ENCODE measurements around the gene MCM8. TPM values are rescaled to one million over a fixed set of nuclear protein-coding genes. Genes with fewer than 3 reads are reported as not detected.

The MCM8 gene
- total RNA-seq, 1 experiment from 2014 or later = 12.6 TPM

GRCh38 chr20:6012179-6012578 lies 61.7 kb downstream of the MCM8 start:
- H3K4me1 ChIP-seq (ENCODE audit: low read length) = peaks cover 24% of the 10 kb centered on the region
- H3K79me2 ChIP-seq (ENCODE audit: low read length) = peaks cover 94% of the 10 kb centered on the region
- no peaks in the 10 kb centered on the region for H3K9me2 ChIP-seq (replicated peaks; ENCODE audit: insufficient read depth, low read length)
- H3K9ac ChIP-seq (ENCODE audit: low read length) = no peak overlapping the region
- no peaks in the 10 kb centered on the region for H3K27me3 ChIP-seq (ENCODE audit: low read length)
- H3K36me3 ChIP-seq (ENCODE audit: insufficient read depth, low read length) = peaks cover 64% of the 10 kb centered on the region
- H3K4me3 ChIP-seq (ENCODE audit: low read length) = no peak overlapping the region
- H3K27ac ChIP-seq (ENCODE audit: low read length) = no peak overlapping the region
- DNase-seq = no peak
- no peaks in the 10 kb centered on the region; the same call in 1 of the 2 replicates for H4K20me1 ChIP-seq (ENCODE audit: insufficient read depth, low read depth, low read length)
- no peak overlapping the region for H3K4me2 ChIP-seq (ENCODE audit: low read depth, low read length, poor library complexity, severe bottlenecking)
- H3K9me3 ChIP-seq (ENCODE audit: low read length) = no peaks in the 10 kb centered on the region
- no peak overlapping the region for H2AFZ ChIP-seq (ENCODE audit: low read length)

DNA sequence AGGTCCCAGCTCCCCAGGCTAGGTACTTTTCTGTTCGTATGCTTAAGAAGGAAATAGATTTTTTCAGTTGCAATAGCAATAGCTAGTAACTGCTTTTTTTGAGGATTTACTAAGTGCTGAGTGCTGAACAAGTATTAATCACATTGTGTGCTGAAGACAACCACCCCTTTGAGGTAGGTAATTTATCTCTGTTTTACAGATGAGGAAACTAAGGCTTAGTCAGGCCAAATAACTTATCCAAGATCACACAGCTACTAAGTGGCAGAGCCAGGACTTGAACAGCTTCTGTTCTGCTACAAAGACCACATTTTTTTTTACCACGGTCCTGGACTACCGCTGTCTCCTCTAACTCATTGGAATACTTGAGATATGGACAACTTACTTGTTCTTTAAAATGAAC lies 63.6 kb downstream of the MCM8 start:
- no peaks in the 10 kb centered on the region for H3K9me2 ChIP-seq (replicated peaks; ENCODE audit: insufficient read depth, low read length)
- no peak overlapping the region for H2AFZ ChIP-seq (ENCODE audit: low read length)
- no peak overlapping the region for H3K9ac ChIP-seq (ENCODE audit: low read length)
- H3K4me3 ChIP-seq (ENCODE audit: low read length) = no peak overlapping the region
- no peaks in the 10 kb centered on the region for H3K27me3 ChIP-seq (ENCODE audit: low read length)
- DNase-seq = no peak
- H4K20me1 ChIP-seq (ENCODE audit: insufficient read depth, low read depth, low read length) = no peaks in the 10 kb centered on the region
- H3K27ac ChIP-seq (ENCODE audit: low read length) = no peak overlapping the region
- peaks cover 8% of the 10 kb centered on the region for H3K4me1 ChIP-seq (ENCODE audit: low read length)
- peaks cover 80% of the 10 kb centered on the region for H3K36me3 ChIP-seq (ENCODE audit: insufficient read depth, low read length)
- no peaks in the 10 kb centered on the region for H3K9me3 ChIP-seq (ENCODE audit: low read length)
- H3K79me2 ChIP-seq (ENCODE audit: low read length) = peaks cover 93% of the 10 kb centered on the region
- H3K4me2 ChIP-seq (ENCODE audit: low read depth, low read length, poor library complexity, severe bottlenecking) = no peak overlapping the region

GRCh38 chr20:6014957-6015356 lies 64.5 kb downstream of the MCM8 start:
- Histone ChIP-seq H3K9me3 (ENCODE audit: low read length) (no peaks in the 10 kb centered on the region), H3K9ac (ENCODE audit: low read length) (no peak overlapping the region), H3K4me1 (ENCODE audit: low read length) (peaks cover under 1% of the 10 kb centered on the region; the same call in 1 of the 2 replicates), H3K27me3 (ENCODE audit: low read length) (no peaks in the 10 kb centered on the region), H3K4me3 (ENCODE audit: low read length) (no peak overlapping the region), H3K9me2 (replicated peaks; ENCODE audit: insufficient read depth, low read length) (no peaks in the 10 kb centered on the region), H4K20me1 (ENCODE audit: insufficient read depth, low read depth, low read length) (no peaks in the 10 kb centered on the region), H2AFZ (ENCODE audit: low read length) (no peak overlapping the region), H3K27ac (ENCODE audit: low read length) (no peak overlapping the region), H3K79me2 (ENCODE audit: low read length) (peaks cover 93% of the 10 kb centered on the region), H3K4me2 (ENCODE audit: low read depth, low read length, poor library complexity, severe bottlenecking) (no peak overlapping the region), H3K36me3 (ENCODE audit: insufficient read depth, low read length) (peaks cover 82% of the 10 kb centered on the region)
- DNase-seq = no peak

DNA sequence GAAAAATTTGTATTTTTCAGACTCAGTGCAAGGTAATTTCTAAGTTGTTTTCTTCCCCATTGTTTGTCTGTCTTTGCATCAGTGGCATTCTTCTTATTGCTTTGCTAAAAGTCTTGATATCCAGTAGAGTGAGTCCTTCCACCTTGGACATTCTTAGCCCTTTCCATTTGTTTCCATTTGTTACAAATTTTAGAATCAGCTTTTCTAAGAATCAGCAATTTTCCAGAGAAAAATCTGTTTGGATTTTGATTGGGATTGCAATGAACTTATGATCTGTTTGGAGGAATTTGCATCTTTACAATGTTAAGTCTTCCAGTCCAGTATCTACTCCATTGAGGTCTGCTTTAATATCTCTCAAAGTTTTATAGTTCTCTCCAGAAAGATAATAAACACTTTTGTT lies 67.0 kb downstream of the MCM8 start:
- Histone ChIP-seq H3K27me3 (ENCODE audit: low read length) (no peaks in the 10 kb centered on the region), H2AFZ (ENCODE audit: low read length) (no peak overlapping the region), H3K4me2 (ENCODE audit: low read depth, low read length, poor library complexity, severe bottlenecking) (no peak overlapping the region), H3K9ac (ENCODE audit: low read length) (no peak overlapping the region), H3K9me3 (ENCODE audit: low read length) (no peaks in the 10 kb centered on the region), H3K4me1 (ENCODE audit: low read length) (no peaks in the 10 kb centered on the region), H3K9me2 (replicated peaks; ENCODE audit: insufficient read depth, low read length) (no peaks in the 10 kb centered on the region), H3K79me2 (ENCODE audit: low read length) (peaks cover 92% of the 10 kb centered on the region), H3K27ac (ENCODE audit: low read length) (no peak overlapping the region), H4K20me1 (ENCODE audit: insufficient read depth, low read depth, low read length) (no peaks in the 10 kb centered on the region), H3K36me3 (ENCODE audit: insufficient read depth, low read length) (peaks cover 75% of the 10 kb centered on the region), H3K4me3 (ENCODE audit: low read length) (no peak overlapping the region)
- no peak for DNase-seq

- Histone ChIP-seq H3K36me3 (ENCODE audit: insufficient read depth, low read length) (peaks cover 75% of the 10 kb centered on the region), H4K20me1 (ENCODE audit: insufficient read depth, low read depth, low read length) (no peaks in the 10 kb centered on the region), H3K79me2 (ENCODE audit: low read length) (peaks cover 92% of the 10 kb centered on the region)
These were observed 67.4 kb downstream of the MCM8 start for GRCh38 chr20:6017880-6018279.

GRCh38 chr20:6024768-6025167 lies 74.3 kb downstream of the MCM8 start:
- Histone ChIP-seq H3K4me2 (ENCODE audit: low read depth, low read length, poor library complexity, severe bottlenecking) (no peak overlapping the region), H3K79me2 (ENCODE audit: low read length) (peaks cover 90% of the 10 kb centered on the region), H3K27me3 (ENCODE audit: low read length) (no peaks in the 10 kb centered on the region), H3K9ac (ENCODE audit: low read length) (no peak overlapping the region), H2AFZ (ENCODE audit: low read length) (no peak overlapping the region), H3K9me2 (replicated peaks; ENCODE audit: insufficient read depth, low read length) (no peaks in the 10 kb centered on the region), H3K27ac (ENCODE audit: low read length) (no peak overlapping the region), H3K4me1 (ENCODE audit: low read length) (peaks cover 15% of the 10 kb centered on the region), H3K36me3 (ENCODE audit: insufficient read depth, low read length) (peaks cover 52% of the 10 kb centered on the region), H4K20me1 (ENCODE audit: insufficient read depth, low read depth, low read length) (no peaks in the 10 kb centered on the region), H3K4me3 (ENCODE audit: low read length) (no peak overlapping the region), H3K9me3 (ENCODE audit: low read length) (no peaks in the 10 kb centered on the region)
- no peak for DNase-seq

More at GRCh38 chr20:6017880-6018279, 67.4 kb downstream of the MCM8 start:
- H2AFZ ChIP-seq (ENCODE audit: low read length) = no peak overlapping the region
- no peaks in the 10 kb centered on the region for H3K4me1 ChIP-seq (ENCODE audit: low read length)
- no peak for DNase-seq
- H3K4me2 ChIP-seq (ENCODE audit: low read depth, low read length, poor library complexity, severe bottlenecking) = no peak overlapping the region
- H3K27me3 ChIP-seq (ENCODE audit: low read length) = no peaks in the 10 kb centered on the region
- H3K9me2 ChIP-seq (replicated peaks; ENCODE audit: insufficient read depth, low read length) = no peaks in the 10 kb centered on the region
- H3K27ac ChIP-seq (ENCODE audit: low read length) = no peak overlapping the region
- no peak overlapping the region for H3K4me3 ChIP-seq (ENCODE audit: low read length)
- no peak overlapping the region for H3K9ac ChIP-seq (ENCODE audit: low read length)
- no peaks in the 10 kb centered on the region for H3K9me3 ChIP-seq (ENCODE audit: low read length)

GRCh38 chr20:6026051-6026450 lies 75.6 kb downstream of the MCM8 start:
- Histone ChIP-seq H3K27me3 (ENCODE audit: low read length) (no peaks in the 10 kb centered on the region), H4K20me1 (ENCODE audit: insufficient read depth, low read depth, low read length) (no peaks in the 10 kb centered on the region), H3K9ac (ENCODE audit: low read length) (no peak overlapping the region), H3K36me3 (ENCODE audit: insufficient read depth, low read length) (peaks cover 46% of the 10 kb centered on the region), H3K9me3 (ENCODE audit: low read length) (no peaks in the 10 kb centered on the region), H3K27ac (ENCODE audit: low read length) (no peak overlapping the region), H3K9me2 (replicated peaks; ENCODE audit: insufficient read depth, low read length) (no peaks in the 10 kb centered on the region), H2AFZ (ENCODE audit: low read length) (no peak overlapping the region), H3K79me2 (ENCODE audit: low read length) (peaks cover 90% of the 10 kb centered on the region), H3K4me3 (ENCODE audit: low read length) (no peak overlapping the region), H3K4me1 (ENCODE audit: low read length) (peaks cover 15% of the 10 kb centered on the region), H3K4me2 (ENCODE audit: low read depth, low read length, poor library complexity, severe bottlenecking) (no peak overlapping the region)
- no peak for DNase-seq

DNA sequence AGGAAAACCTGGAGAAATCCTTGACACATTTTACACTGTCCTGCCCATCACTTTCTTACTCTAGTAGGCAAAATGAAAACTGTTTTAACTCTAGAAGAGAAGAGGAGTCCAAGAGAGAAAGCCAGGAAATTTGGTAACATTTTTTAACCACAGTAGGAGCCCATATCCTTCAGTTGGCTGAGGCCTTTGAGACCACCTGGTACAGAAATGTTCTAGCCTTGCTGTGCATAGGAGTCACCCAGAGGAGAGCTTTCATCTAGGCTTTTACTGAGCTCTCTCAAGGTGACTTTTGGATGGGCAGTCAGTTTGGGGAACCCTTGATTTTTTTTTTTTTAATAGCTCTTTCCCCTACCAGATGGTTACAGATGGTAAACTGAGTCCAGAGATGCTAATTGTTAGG lies 78.4 kb downstream of the MCM8 start:
- Histone ChIP-seq H4K20me1 (ENCODE audit: insufficient read depth, low read depth, low read length) (no peaks in the 10 kb centered on the region), H3K9me3 (ENCODE audit: low read length) (no peaks in the 10 kb centered on the region), H3K9me2 (replicated peaks; ENCODE audit: insufficient read depth, low read length) (no peaks in the 10 kb centered on the region), H3K4me1 (ENCODE audit: low read length) (peaks cover 15% of the 10 kb centered on the region), H3K79me2 (ENCODE audit: low read length) (peaks cover 82% of the 10 kb centered on the region), H2AFZ (ENCODE audit: low read length) (no peak overlapping the region), H3K9ac (ENCODE audit: low read length) (no peak overlapping the region), H3K4me2 (ENCODE audit: low read depth, low read length, poor library complexity, severe bottlenecking) (no peak overlapping the region), H3K4me3 (ENCODE audit: low read length) (no peak overlapping the region), H3K27me3 (ENCODE audit: low read length) (no peaks in the 10 kb centered on the region), H3K27ac (ENCODE audit: low read length) (no peak overlapping the region), H3K36me3 (ENCODE audit: insufficient read depth, low read length) (peaks cover 44% of the 10 kb centered on the region)
- no peak for DNase-seq

DNA sequence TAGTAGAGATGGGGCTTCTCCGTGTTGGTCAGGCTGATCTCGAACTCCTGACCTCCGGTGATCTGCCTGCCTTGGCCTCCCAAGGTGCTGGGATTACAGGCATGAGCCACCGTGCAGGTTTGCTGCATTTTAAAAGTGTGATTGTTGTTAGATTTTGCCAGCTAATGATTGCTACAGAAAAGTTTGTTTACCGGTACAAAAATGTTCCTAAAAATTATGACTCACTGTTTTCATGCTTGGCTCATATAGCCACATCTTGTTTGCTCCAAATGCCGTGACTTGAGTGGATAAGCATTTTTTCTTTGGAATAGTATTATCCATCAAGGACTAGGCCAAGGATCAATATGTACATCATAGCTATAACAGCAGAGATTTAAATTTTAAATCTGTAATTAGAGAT lies 79.1 kb downstream of the MCM8 start:
- H3K4me1 ChIP-seq (ENCODE audit: low read length) = peaks cover 15% of the 10 kb centered on the region
- no peaks in the 10 kb centered on the region for H3K9me2 ChIP-seq (replicated peaks; ENCODE audit: insufficient read depth, low read length)
- H3K79me2 ChIP-seq (ENCODE audit: low read length) = peaks cover 82% of the 10 kb centered on the region
- H3K27me3 ChIP-seq (ENCODE audit: low read length) = no peaks in the 10 kb centered on the region
- H3K27ac ChIP-seq (ENCODE audit: low read length) = no peak overlapping the region
- no peak overlapping the region for H2AFZ ChIP-seq (ENCODE audit: low read length)
- H3K9ac ChIP-seq (ENCODE audit: low read length) = no peak overlapping the region
- peaks cover 44% of the 10 kb centered on the region for H3K36me3 ChIP-seq (ENCODE audit: insufficient read depth, low read length)
- no peaks in the 10 kb centered on the region for H4K20me1 ChIP-seq (ENCODE audit: insufficient read depth, low read depth, low read length)
- H3K4me3 ChIP-seq (ENCODE audit: low read length) = no peak overlapping the region
- H3K9me3 ChIP-seq (ENCODE audit: low read length) = no peaks in the 10 kb centered on the region
- DNase-seq = no peak
- H3K4me2 ChIP-seq (ENCODE audit: low read depth, low read length, poor library complexity, severe bottlenecking) = no peak overlapping the region

All from Karpas-422 (cell line).